ENCODE measurements around the gene SRSF6. TPM values are rescaled to one million over a fixed set of nuclear protein-coding genes. Genes with fewer than 3 reads are reported as not detected.
"Not testable (repeated sequence)": the region's sequence is repeated elsewhere in the genome, so short reads cannot be mapped to it uniquely, and the experiment has no call there.

SRSF6 gene
- polyA plus RNA-seq, 6 donors from 2014 or later: 43.3 to 72.5 (median 53.9) TPM

GRCh38 chr20:43434565-43434964, 23.1 kb upstream of the SRSF6 start:
- H3K9me3 Mint-ChIP-seq: peaks cover 0 to 4% (median 0%) of the 10 kb centered on the region in 7 donors
- H3K4me1 Mint-ChIP-seq: peaks cover 6 to 19% (median 8%) of the 10 kb centered on the region in 3 donors
- no peak for DNase-seq
- H3K27me3 Mint-ChIP-seq: peaks cover 8 to 40% (median 19%) of the 10 kb centered on the region in 3 donors
- H3K27ac Mint-ChIP-seq: no peak overlapping the region
- ATAC-seq (ENCODE audit: low read depth in 2 of 2): no peak
- H3K36me3 Mint-ChIP-seq: no peaks in the 10 kb centered on the region
- no peak overlapping the region for H3K4me3 Mint-ChIP-seq

- DNase-seq (no peak), ATAC-seq (ENCODE audit: low read depth in 2 of 2) (peak; percentile 33 to 41)
- Mint-ChIP-seq H3K4me3 (peak overlapping the region in 1 of 8 donors; percentile 7), H3K4me1 (peaks cover 6 to 22% (median 8%) of the 10 kb centered on the region in 3 donors), H3K27ac (no peak overlapping the region), H3K36me3 (no peaks in the 10 kb centered on the region), H3K9me3 (peaks cover 0 to 4% (median 0%) of the 10 kb centered on the region in 7 donors), H3K27me3 (peaks cover 10 to 31% (median 20%) of the 10 kb centered on the region in 3 donors)
These were observed 18.9 kb upstream of the SRSF6 start for GRCh38 chr20:43438578-43439316.

- Mint-ChIP-seq H3K4me1 (peaks cover 8 to 22% (median 11%) of the 10 kb centered on the region in 3 donors), H3K9me3 (peaks cover 0 to 4% (median 0%) of the 10 kb centered on the region in 7 donors), H3K36me3 (no peaks in the 10 kb centered on the region), H3K27ac (peak overlapping the region in 1 of 6 donors; percentile 54), H3K4me3 (no peak overlapping the region), H3K27me3 (peaks cover 18 to 32% (median 24%) of the 10 kb centered on the region in 3 donors)
- no peak for DNase-seq
- ATAC-seq (ENCODE audit: low read depth in 2 of 2): no peak
These were observed 17.2 kb upstream of the SRSF6 start for GRCh38 chr20:43440531-43440930.

GRCh38 chr20:43442282-43442880, 15.3 kb upstream of the SRSF6 start:
- no peak for ATAC-seq (ENCODE audit: low read depth in 2 of 2)
- Mint-ChIP-seq H3K4me3 (no peak overlapping the region), H3K4me1 (peaks cover 8 to 22% (median 11%) of the 10 kb centered on the region in 3 donors), H3K36me3 (no peaks in the 10 kb centered on the region), H3K27ac (no peak overlapping the region), H3K27me3 (peaks cover 18 to 32% (median 26%) of the 10 kb centered on the region in 3 donors), H3K9me3 (peaks cover 0 to 4% (median 0%) of the 10 kb centered on the region in 7 donors)
- DNase-seq: no peak

- Mint-ChIP-seq H3K36me3 (no peaks in the 10 kb centered on the region), H3K27me3 (peaks cover 24 to 47% (median 38%) of the 10 kb centered on the region in 3 donors), H3K4me3 (no peak overlapping the region), H3K9me3 (peaks cover 0 to 2% (median 0%) of the 10 kb centered on the region in 7 donors), H3K27ac (no peak overlapping the region), H3K4me1 (peaks cover 4 to 13% (median 9%) of the 10 kb centered on the region in 3 donors)
- no peak for DNase-seq
- no peak for ATAC-seq (ENCODE audit: low read depth in 2 of 2)
These were observed 13.6 kb upstream of the SRSF6 start for GRCh38 chr20:43444107-43444506.

GRCh38 chr20:43446361-43446879, 11.3 kb upstream of the SRSF6 start:
- peaks cover 33 to 51% (median 45%) of the 10 kb centered on the region in 3 donors for H3K27me3 Mint-ChIP-seq
- H3K4me3 Mint-ChIP-seq: no peak overlapping the region
- ATAC-seq (ENCODE audit: low read depth in 2 of 2) (no peak), DNase-seq (no peak)
- H3K36me3 Mint-ChIP-seq: no peaks in the 10 kb centered on the region
- no peak overlapping the region for H3K27ac Mint-ChIP-seq
- H3K4me1 Mint-ChIP-seq: peaks cover 0 to 8% (median 1%) of the 10 kb centered on the region in 3 donors
- H3K9me3 Mint-ChIP-seq: no peaks in the 10 kb centered on the region

- H3K9me3 Mint-ChIP-seq; H3K27ac Mint-ChIP-seq; ATAC-seq (ENCODE audit: low read depth in 2 of 2); DNase-seq; H3K36me3 Mint-ChIP-seq; H3K4me1 Mint-ChIP-seq: not testable (repeated sequence)
- peak overlapping the region in 1 of 8 donors; percentile 50 for H3K4me3 Mint-ChIP-seq
- peaks cover 34 to 50% (median 45%) of the 10 kb centered on the region in 3 donors for H3K27me3 Mint-ChIP-seq
These were observed 9.3 kb upstream of the SRSF6 start for GRCh38 chr20:43448431-43448747.

- Mint-ChIP-seq H3K9me3 (no peaks in the 10 kb centered on the region), H3K4me3 (no peak overlapping the region), H3K36me3 (no peaks in the 10 kb centered on the region), H3K4me1 (peaks cover 0 to 8% (median 1%) of the 10 kb centered on the region in 3 donors), H3K27me3 (peaks cover 30 to 51% (median 45%) of the 10 kb centered on the region in 3 donors), H3K27ac (peak overlapping the region in 1 of 6 donors; percentile 38)
- ATAC-seq (ENCODE audit: low read depth in 2 of 2): peak; percentile 65 to 72
- DNase-seq: peak; percentile 34
These were observed 8.8 kb upstream of the SRSF6 start for GRCh38 chr20:43448748-43449535.

GRCh38 chr20:43450841-43451799, 6.6 kb upstream of the SRSF6 start:
- no peak for ATAC-seq (ENCODE audit: low read depth in 2 of 2)
- Mint-ChIP-seq H3K4me3 (peak overlapping the region in 2 of 8 donors; percentile 25 to 68), H3K4me1 (peaks cover 0 to 4% (median 2%) of the 10 kb centered on the region in 3 donors), H3K9me3 (no peaks in the 10 kb centered on the region), H3K27me3 (peaks cover 20 to 55% (median 41%) of the 10 kb centered on the region in 3 donors), H3K27ac (no peak overlapping the region), H3K36me3 (no peaks in the 10 kb centered on the region)
- DNase-seq: no peak

- Mint-ChIP-seq H3K4me3 (no peak overlapping the region), H3K36me3 (no peaks in the 10 kb centered on the region), H3K9me3 (peaks cover 0 to 4% (median 0%) of the 10 kb centered on the region in 7 donors), H3K4me1 (peaks cover 9 to 14% (median 10%) of the 10 kb centered on the region in 3 donors), H3K27me3 (peaks cover 23 to 50% (median 41%) of the 10 kb centered on the region in 3 donors), H3K27ac (no peak overlapping the region)
- no peak for DNase-seq
- ATAC-seq (ENCODE audit: low read depth in 2 of 2): no peak
These were observed 5.1 kb upstream of the SRSF6 start for GRCh38 chr20:43452404-43453126.

GRCh38 chr20:43456252-43456651, 1.4 kb upstream of the SRSF6 start:
- DNase-seq; H3K9me3 Mint-ChIP-seq; ATAC-seq (ENCODE audit: low read depth in 2 of 2): not testable (repeated sequence)
- peaks cover 18 to 32% (median 23%) of the 10 kb centered on the region in 3 donors for H3K4me1 Mint-ChIP-seq
- H3K36me3 Mint-ChIP-seq: peaks cover 16 to 17% of the 10 kb centered on the region in 2 donors
- peak overlapping the region; percentile 68 to 99 (median 95) for H3K4me3 Mint-ChIP-seq
- H3K27ac Mint-ChIP-seq: peak overlapping the region in 2 of 6 donors; percentile 62 to 99
- peaks cover 10 to 23% (median 23%) of the 10 kb centered on the region in 3 donors for H3K27me3 Mint-ChIP-seq
